HEK293 (cell line): ENCODE measurements around the gene COL1A2.

Experiments used
- WT1 ChIP-seq: fragments of 450-650 bp; formaldehyde crosslinking; IDR thresholded peaks from 2 replicates; pipeline ENCODE4 v1.5.1; 2016; ENCODE audit warnings: missing biosample characterization, missing genetic modification characterization
- ZNF175 ChIP-seq: fragments of 450-650 bp; formaldehyde crosslinking; IDR thresholded peaks from 2 replicates; pipeline ENCODE4 v1.5.1; 2016; ENCODE audit warnings: missing biosample characterization, missing genetic modification characterization
- ZNF211 ChIP-seq: fragments of 450-650 bp; formaldehyde crosslinking; IDR thresholded peaks from 2 replicates; pipeline ENCODE4 v1.5.1; 2016; ENCODE audit warnings: low read depth, missing biosample characterization, missing genetic modification characterization
- ZNF549 ChIP-seq: fragments of 450-650 bp; IDR thresholded peaks from 2 replicates; pipeline ENCODE4 v1.5.1; 2018; ENCODE audit warnings: missing biosample characterization, missing genetic modification characterization, mild to moderate bottlenecking, inconsistent platforms, moderate library complexity
- ZNF629 ChIP-seq: fragments of 450-650 bp; formaldehyde crosslinking; IDR thresholded peaks from 2 replicates; pipeline ENCODE4 v1.5.1; 2017; ENCODE audit warnings: missing biosample characterization, missing genetic modification characterization
- TF ChIP-seq, protein P1 (sequence below): fragments of 450-650 bp; formaldehyde crosslinking; IDR thresholded peaks from 2 replicates; pipeline ENCODE4 v1.5.1; 2016; ENCODE audit warnings: missing biosample characterization, missing genetic modification characterization
- TF ChIP-seq, protein P2 (sequence below): fragments of 450-650 bp; formaldehyde crosslinking; IDR thresholded peaks from 2 replicates; pipeline ENCODE4 v1.5.1; 2017; ENCODE audit warnings: missing biosample characterization, mild to moderate bottlenecking, missing genetic modification characterization, moderate library complexity

DNA sequence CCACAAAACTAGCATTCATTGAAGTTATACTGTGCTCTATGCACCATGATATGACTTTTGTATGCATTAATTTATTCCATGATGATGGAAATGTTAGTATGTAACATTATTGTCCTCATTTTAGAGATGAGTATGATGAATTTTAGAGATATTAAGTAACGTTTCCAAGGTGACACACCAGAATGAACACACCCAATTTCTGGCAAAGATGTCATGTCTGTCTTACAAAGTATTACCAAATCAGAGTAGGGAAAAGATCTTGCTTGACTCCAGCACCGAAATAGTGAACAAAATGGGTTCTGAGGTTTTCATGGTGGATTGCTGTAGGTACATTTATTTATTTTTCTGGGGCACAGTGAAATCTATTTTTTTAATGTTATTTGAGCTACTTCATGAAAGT is 33.8 kb upstream of the COL1A2 start:
- TF ChIP-seq ZNF175 (tag by site-specific recombination) = no peak
- no peak for TF ChIP-seq ZNF211
- TF ChIP-seq, protein P1, sequence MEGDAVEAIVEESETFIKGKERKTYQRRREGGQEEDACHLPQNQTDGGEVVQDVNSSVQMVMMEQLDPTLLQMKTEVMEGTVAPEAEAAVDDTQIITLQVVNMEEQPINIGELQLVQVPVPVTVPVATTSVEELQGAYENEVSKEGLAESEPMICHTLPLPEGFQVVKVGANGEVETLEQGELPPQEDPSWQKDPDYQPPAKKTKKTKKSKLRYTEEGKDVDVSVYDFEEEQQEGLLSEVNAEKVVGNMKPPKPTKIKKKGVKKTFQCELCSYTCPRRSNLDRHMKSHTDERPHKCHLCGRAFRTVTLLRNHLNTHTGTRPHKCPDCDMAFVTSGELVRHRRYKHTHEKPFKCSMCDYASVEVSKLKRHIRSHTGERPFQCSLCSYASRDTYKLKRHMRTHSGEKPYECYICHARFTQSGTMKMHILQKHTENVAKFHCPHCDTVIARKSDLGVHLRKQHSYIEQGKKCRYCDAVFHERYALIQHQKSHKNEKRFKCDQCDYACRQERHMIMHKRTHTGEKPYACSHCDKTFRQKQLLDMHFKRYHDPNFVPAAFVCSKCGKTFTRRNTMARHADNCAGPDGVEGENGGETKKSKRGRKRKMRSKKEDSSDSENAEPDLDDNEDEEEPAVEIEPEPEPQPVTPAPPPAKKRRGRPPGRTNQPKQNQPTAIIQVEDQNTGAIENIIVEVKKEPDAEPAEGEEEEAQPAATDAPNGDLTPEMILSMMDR = no peak
- TF ChIP-seq, protein P2, sequence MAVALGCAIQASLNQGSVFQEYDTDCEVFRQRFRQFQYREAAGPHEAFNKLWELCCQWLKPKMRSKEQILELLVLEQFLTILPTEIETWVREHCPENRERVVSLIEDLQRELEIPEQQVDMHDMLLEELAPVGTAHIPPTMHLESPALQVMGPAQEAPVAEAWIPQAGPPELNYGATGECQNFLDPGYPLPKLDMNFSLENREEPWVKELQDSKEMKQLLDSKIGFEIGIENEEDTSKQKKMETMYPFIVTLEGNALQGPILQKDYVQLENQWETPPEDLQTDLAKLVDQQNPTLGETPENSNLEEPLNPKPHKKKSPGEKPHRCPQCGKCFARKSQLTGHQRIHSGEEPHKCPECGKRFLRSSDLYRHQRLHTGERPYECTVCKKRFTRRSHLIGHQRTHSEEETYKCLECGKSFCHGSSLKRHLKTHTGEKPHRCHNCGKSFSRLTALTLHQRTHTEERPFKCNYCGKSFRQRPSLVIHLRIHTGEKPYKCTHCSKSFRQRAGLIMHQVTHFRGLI = no peak
- no peak for TF ChIP-seq ZNF629 (tag by site-specific recombination)
- no peak for TF ChIP-seq ZNF549 (tag by site-specific recombination)
- no peak for TF ChIP-seq WT1 (tag by site-specific recombination)
